ENCODE results near the gene ATP5PO. TPM values are rescaled to one million over a fixed set of nuclear protein-coding genes. Genes with fewer than 3 reads are reported as not detected.

The ATP5PO gene, protein sequence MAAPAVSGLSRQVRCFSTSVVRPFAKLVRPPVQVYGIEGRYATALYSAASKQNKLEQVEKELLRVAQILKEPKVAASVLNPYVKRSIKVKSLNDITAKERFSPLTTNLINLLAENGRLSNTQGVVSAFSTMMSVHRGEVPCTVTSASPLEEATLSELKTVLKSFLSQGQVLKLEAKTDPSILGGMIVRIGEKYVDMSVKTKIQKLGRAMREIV
- 100 to 1,000 TPM; 208 to 210 TPM for total RNA-seq

DNA sequence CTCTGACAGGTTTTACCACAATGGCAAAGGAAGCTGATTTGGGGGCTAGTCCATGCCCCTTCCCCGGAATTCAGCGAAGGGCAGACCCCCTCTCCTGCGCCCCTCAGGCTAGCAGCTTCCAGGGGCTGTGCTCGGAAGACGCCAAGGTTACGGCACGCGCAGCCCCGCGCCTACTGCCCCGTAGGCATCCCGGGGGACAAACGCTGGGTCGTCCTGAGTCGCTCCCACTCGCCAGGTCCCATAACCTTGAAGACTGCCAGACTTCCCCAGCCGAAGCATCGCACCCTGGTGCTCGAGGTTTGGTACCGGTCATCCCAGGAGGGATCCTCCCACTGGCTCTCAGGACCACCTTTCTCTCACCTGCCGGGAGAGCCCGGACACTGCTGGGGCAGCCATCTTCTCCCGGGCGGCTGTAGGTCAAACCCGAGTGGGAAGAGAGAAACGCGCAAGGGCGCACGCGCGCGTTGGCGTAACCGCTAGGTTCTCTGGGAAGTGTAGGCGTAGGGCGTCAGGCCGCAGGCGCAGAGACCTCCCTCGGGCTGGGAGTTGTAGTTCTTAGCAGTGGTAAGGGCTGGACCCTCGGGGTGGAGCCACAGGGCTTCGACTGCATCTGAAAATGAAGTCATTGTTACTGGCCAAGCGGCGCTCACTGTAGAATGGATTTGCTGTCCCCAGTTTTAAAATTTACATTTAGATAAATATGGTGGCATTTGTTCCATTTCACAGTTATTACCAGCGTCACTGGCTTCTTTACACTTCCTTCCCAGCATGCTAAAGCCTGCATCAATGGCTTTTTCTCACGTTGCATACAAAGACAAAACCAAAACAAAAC, at the start of gene ATP5PO:
ATP5PO (minus strand) TSS at position 437 of the 832 bp plus-strand sequence; CDS start at position 396, 41 bp downstream.
- POLR2A ChIA-PET = interaction anchor here (0.7 to 1.3 kb wide), 3 partner anchors 16 to 432 kb away, joined by 3 to 6 read pairs (median 3); no protein-coding TSS in a partner anchor
- DNase-seq = peak; percentile 98

DNA sequence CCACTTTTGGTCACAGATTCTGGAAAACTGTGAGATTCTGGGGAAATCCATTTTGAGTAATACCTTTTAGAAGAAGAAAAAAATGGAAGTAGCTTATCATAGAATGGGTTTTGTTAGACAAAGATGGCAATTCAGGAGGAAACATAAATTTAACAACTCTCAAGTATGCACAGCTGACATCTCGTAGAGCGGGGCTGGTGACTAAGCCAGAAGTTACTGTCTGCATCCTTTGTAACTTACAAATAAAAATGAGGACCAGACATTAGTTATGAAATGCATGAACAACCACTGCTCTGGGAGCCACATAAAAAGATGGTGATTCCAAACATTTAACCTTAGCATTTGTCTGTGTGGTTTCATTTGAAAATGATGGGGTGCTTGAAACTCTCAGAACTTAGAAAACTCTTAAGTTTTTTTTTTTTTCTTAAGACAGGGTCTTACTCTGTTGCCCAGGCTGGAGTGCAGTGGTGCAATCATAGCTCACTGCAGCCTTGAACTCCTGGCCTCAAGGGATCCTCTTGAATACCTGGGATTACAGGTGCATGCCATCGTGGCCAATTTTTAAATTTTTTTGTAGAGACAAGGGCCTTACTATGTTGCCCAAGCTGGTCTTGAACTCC, 49.2 kb upstream of the ATP5PO start:
- ChIA-PET POLR2A (no interaction called here), CTCF (interaction anchor here (0.6 to 0.7 kb wide), 2 partner anchors 41 to 383 kb away, joined by 3 read pairs; no protein-coding TSS in a partner anchor)
- DNase-seq = no peak
- intact Hi-C loops (cut with micrococcal nuclease) = no loop called here
- no peak overlapping the region for H3K27ac Mint-ChIP-seq
- no peak overlapping the region for H3K4me3 Mint-ChIP-seq
- peaks cover 4% of the 10 kb centered on the region for H3K9me3 Mint-ChIP-seq
- peaks cover 26% of the 10 kb centered on the region for H3K36me3 Mint-ChIP-seq
- H3K4me1 Mint-ChIP-seq (ENCODE audit: low read depth) = peaks cover 14% of the 10 kb centered on the region
- no peaks in the 10 kb centered on the region for H3K27me3 Mint-ChIP-seq

More for the DNA sequence above, at the start of gene ATP5PO:
- Mint-ChIP-seq H3K4me3 (peak within 1 kb of the TSS; percentile 99), H3K4me1 (ENCODE audit: low read depth) (peaks cover 28% of the 10 kb centered on the region), H3K36me3 (peaks cover 25% of the 10 kb centered on the region), H3K27me3 (no peaks in the 10 kb centered on the region), H3K9me3 (no peaks in the 10 kb centered on the region), H3K27ac (peak within 1 kb of the TSS; percentile 93)
- intact Hi-C loops (cut with micrococcal nuclease) = loop anchor here (1.0 to 5.0 kb wide), 4 partner anchors 273 to 702 kb away; partner anchors contain the start of genes GART, ITSN1, RCAN1 and SON
- CTCF ChIA-PET = interaction anchor here (2.3 kb wide), 1 partner anchor 8 kb away, joined by 15 read pairs; no protein-coding TSS in a partner anchor

DNA sequence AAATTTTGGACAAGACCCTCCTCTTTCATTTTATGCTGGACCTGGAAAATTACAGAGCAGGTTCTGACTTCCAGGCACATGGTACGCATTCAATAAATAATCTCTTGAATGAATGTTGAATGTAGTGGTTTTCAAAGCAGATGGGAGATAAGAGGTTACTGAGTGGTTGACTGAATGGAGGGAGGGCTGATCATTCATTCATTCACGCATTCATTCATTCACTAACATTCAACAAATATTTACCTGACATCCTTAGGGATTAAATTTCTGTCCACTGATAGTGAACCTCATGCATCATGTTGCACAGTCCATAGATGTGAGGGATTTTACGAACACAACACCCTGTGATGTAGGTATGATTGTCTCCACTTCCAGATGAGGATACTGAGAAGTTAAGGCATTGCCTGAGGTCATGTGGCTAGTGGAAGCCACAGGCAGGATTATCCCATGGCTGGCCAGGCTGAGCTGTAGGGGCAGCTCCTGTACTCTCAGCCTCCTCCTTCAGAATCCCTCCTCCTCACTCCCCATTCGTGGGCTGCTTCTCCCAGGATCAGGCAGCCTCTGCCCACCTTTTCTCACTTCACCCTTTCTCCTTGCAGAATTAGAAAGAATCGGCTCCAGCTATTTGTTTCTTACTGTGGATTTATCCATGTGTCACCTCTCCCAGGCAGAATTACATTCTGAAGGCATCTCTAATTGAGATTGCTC, 48.4 kb upstream of the ATP5PO start:
- ChIA-PET POLR2A (interaction anchor here (0.5 to 1.2 kb wide), 2 partner anchors 15 to 16 kb away, joined by 3 to 5 read pairs; no protein-coding TSS in a partner anchor), CTCF (interaction anchor here (0.6 to 0.9 kb wide), 3 partner anchors 40 to 384 kb away, joined by 3 read pairs; no protein-coding TSS in a partner anchor)
- no peak for DNase-seq
- intact Hi-C loops (cut with micrococcal nuclease) = no loop called here
- no peaks in the 10 kb centered on the region for H3K27me3 Mint-ChIP-seq
- H3K9me3 Mint-ChIP-seq = peaks cover 11% of the 10 kb centered on the region
- peaks cover 27% of the 10 kb centered on the region for H3K36me3 Mint-ChIP-seq
- peaks cover 14% of the 10 kb centered on the region for H3K4me1 Mint-ChIP-seq (ENCODE audit: low read depth)
- no peak overlapping the region for H3K4me3 Mint-ChIP-seq
- no peak overlapping the region for H3K27ac Mint-ChIP-seq

DNA sequence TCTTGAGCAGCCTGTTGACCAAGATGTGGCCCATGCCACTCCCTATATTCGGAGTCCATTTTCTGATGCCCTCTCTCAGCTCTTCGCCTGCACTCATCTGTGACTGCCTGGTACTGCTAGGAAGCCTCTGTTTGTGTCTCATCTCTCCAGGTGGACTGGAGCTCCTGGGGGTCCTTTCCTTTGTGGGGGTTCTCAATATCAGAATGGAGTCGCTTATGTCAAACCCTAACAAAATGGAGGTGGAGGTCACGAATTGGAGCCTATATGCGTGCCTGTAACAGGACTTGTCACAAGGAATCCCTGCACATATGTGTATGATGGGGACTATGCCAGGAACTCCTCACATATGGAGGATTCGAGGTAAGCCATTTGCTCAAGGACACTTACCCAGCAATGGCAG, 46.7 kb upstream of the ATP5PO start:
- ChIA-PET CTCF (interaction anchor here (0.8 to 1.2 kb wide), 2 partner anchors 21 to 38 kb away, joined by 3 to 4 read pairs; no protein-coding TSS in a partner anchor), POLR2A (no interaction called here)
- DNase-seq = no peak
- intact Hi-C loops (cut with micrococcal nuclease) = no loop called here
- Mint-ChIP-seq H3K9me3 (peaks cover 20% of the 10 kb centered on the region), H3K27me3 (no peaks in the 10 kb centered on the region), H3K4me1 (ENCODE audit: low read depth) (peaks cover 16% of the 10 kb centered on the region), H3K36me3 (peaks cover 33% of the 10 kb centered on the region), H3K27ac (no peak overlapping the region), H3K4me3 (no peak overlapping the region)

DNA sequence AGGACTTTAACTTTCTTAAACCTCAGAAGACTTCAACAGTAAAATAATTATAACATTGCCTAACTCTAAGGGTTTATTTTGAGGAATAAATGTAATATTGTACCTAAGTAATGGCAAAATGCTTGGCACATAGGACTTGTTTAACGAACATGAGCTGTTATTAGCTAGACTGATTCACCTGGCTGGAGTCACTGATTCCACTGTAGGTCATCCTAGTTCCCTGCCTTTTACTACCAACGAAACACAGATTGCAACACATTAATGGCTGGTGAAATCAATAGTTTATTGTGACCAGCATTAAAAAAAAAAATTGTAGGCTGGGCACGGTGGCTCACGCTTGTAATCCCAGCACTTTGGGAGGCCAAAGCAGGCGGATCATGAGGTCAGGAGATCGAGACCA, 45.5 kb upstream of the ATP5PO start:
- DNase-seq = no peak
- Mint-ChIP-seq H3K27ac (no peak overlapping the region), H3K4me3 (no peak overlapping the region), H3K27me3 (no peaks in the 10 kb centered on the region), H3K4me1 (ENCODE audit: low read depth) (peaks cover 19% of the 10 kb centered on the region), H3K9me3 (peaks cover 20% of the 10 kb centered on the region), H3K36me3 (peaks cover 30% of the 10 kb centered on the region)
- intact Hi-C loops (cut with micrococcal nuclease) = no loop called here
- ChIA-PET POLR2A (interaction anchor here (1.6 kb wide), 1 partner anchor 28 kb away, joined by 3 read pairs; no protein-coding TSS in a partner anchor), CTCF (interaction anchor here (1.2 kb wide), 1 partner anchor 37 kb away, joined by 4 read pairs; no protein-coding TSS in a partner anchor)

DNA sequence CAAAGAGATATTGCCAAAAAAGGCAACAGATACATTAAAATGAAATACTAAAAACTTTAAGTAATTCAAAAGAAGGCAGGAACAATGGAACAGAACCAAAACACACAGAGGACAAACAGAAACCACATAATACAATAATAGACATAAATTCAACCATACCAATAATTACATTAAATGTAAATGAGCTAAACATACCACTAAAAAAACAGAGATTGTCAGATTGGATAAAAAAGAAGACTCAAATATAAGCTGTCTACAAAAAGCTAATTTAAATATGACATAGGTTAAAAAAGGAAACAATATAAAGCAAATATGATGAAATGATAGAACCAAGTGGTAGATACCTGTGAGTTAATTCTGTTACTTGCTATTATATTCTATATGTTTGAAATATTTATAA, 44.1 kb upstream of the ATP5PO start:
- ChIA-PET POLR2A (interaction anchor here (1.2 to 1.6 kb wide), 3 partner anchors 11 to 26 kb away, joined by 3 to 7 read pairs (median 3); no protein-coding TSS in a partner anchor), CTCF (interaction anchor here (0.8 kb wide), 1 partner anchor 9 kb away, joined by 5 read pairs; no protein-coding TSS in a partner anchor)
- Mint-ChIP-seq H3K4me1 (ENCODE audit: low read depth) (peaks cover 27% of the 10 kb centered on the region), H3K9me3 (peaks cover 20% of the 10 kb centered on the region), H3K27ac (no peak overlapping the region), H3K27me3 (no peaks in the 10 kb centered on the region), H3K36me3 (peaks cover 30% of the 10 kb centered on the region), H3K4me3 (no peak overlapping the region)
- intact Hi-C loops (cut with micrococcal nuclease) = no loop called here
- DNase-seq = no peak

DNA sequence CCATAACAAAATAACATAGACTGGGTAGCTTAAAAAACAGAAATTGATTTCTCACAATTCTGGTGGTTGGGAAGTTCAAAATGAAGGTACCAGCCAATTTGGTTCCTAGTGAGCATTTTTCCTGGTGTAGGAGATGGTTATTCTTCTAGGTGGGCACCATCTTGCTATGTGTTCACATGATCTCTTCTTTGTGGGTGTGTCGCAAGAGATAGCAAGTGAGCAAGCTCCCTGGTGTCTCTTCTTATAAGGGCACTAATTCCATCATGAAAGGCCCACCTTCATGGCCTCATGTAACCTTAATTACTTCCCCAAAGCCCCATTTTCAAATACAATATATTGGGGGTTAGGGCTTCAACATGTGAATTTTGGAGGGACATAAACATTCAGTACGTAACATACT, 38.8 kb upstream of the ATP5PO start:
- peaks cover 20% of the 10 kb centered on the region for H3K36me3 Mint-ChIP-seq
- H3K27me3 Mint-ChIP-seq = no peaks in the 10 kb centered on the region
- POLR2A ChIA-PET = interaction anchor here (1.0 kb wide), 1 partner anchor 18 kb away, joined by 3 read pairs; no protein-coding TSS in a partner anchor
- H3K9me3 Mint-ChIP-seq = peaks cover 11% of the 10 kb centered on the region
- H3K4me1 Mint-ChIP-seq (ENCODE audit: low read depth) = peaks cover 57% of the 10 kb centered on the region
- no peak for DNase-seq
- H3K4me3 Mint-ChIP-seq = no peak overlapping the region
- CTCF ChIA-PET = interaction anchor here (0.6 to 1.3 kb wide), 3 partner anchors 14 to 139 kb away, joined by 4 to 5 read pairs (median 5); no protein-coding TSS in a partner anchor
- no peak overlapping the region for H3K27ac Mint-ChIP-seq
- intact Hi-C loops (cut with micrococcal nuclease) = no loop called here

DNA sequence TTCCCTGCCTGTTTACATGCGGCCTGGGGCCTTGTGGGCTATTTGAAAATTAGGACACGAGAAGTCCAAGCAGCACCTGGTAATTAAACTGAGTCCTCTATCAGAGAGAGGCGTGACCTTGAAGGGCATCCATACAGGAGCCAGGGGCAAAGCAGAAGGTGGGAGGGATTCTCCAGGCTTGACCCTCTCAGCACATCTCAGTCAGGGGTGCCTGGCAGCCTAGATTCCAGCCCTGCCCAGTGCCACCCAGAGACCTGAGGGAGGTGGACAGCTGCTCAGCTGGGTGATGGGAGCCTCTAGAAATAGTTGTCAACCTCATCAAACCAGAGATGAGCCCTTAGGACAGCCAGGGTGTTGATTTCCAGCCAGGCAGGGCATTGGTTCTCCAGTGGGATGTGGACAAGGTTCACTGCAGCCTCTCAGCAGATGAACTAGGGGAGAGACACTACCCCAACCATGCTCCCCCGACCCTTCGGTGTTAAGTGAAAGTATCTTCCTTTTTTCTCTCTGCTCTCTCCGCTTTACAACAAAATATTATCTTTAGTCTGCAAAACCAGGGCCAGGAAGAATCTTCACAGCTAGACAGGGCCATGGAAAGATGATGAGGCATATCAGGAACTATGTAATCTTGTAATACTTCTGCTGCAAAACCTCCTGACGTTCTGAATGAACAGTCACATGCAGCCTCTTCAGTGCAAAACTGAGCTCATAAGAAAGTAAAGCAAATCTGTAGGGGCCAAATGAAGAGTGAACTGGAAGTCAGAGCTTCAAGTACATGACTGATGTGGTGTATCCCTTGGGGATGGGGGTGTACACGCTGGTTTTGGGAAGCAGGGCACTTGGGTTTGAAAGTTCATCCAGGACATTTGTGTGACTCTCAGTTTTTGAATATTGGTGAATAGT, 35.9 kb upstream of the ATP5PO start:
- Mint-ChIP-seq H3K4me3 (peak overlapping the region; percentile 5), H3K27me3 (peaks cover 4% of the 10 kb centered on the region), H3K9me3 (no peaks in the 10 kb centered on the region), H3K36me3 (peaks cover 19% of the 10 kb centered on the region), H3K27ac (peak overlapping the region; percentile 80), H3K4me1 (ENCODE audit: low read depth) (peaks cover 73% of the 10 kb centered on the region)
- ChIA-PET CTCF (interaction anchor here (1.0 to 1.2 kb wide), 2 partner anchors 25 to 27 kb away, joined by 4 read pairs; no protein-coding TSS in a partner anchor), POLR2A (interaction anchor here (0.5 to 7.1 kb wide), 3 partner anchors 14 to 25 kb away, joined by 3 to 148 read pairs (median 3); no protein-coding TSS in a partner anchor)
- peak; percentile 31 for DNase-seq
- intact Hi-C loops (cut with micrococcal nuclease) = no loop called here

DNA sequence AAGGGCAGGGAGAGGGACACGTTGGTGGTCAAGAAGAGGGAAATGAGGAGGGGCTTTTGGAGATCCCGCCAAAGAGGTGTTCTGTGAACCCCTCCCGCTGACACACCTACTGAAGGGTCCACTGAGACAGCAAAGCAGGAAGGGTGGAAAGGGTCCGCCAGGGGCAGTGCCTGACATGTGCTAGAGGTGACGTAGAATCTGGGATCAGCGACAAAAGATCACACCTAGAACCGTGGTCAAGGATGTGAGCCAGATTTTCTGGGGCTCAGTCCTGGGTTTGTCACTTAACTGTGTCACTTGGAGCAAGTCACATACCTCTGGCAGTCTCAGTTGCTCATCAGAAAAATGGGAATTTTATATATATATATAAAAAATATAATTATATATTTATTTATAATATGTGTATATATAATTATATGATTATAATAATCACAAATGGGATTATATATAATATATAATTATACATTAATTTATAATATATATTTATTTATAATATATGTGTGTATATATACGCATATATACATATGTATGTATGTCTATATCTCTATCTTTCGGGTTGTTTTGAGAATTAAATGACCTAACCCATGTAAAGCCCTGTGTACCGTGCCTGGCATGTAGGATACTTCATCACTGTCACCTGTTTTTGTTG, 35.0 kb upstream of the ATP5PO start:
- Mint-ChIP-seq H3K4me3 (peak overlapping the region; percentile 62), H3K36me3 (peaks cover 19% of the 10 kb centered on the region), H3K4me1 (ENCODE audit: low read depth) (peaks cover 73% of the 10 kb centered on the region), H3K9me3 (no peaks in the 10 kb centered on the region), H3K27ac (peak overlapping the region; percentile 97), H3K27me3 (peaks cover 4% of the 10 kb centered on the region)
- CTCF ChIA-PET = interaction anchor here (0.6 to 4.7 kb wide), 6 partner anchors 18 to 397 kb away, joined by 3 to 34 read pairs (median 8); partner anchors contain the start of genes MRPS6 and SLC5A3
- DNase-seq = peak; percentile 51
- POLR2A ChIA-PET = interaction anchor here (1.0 to 7.1 kb wide), 9 partner anchors 15 to 154 kb away, joined by 3 to 148 read pairs (median 20); partner anchors contain the start of genes MRPS6 and SLC5A3
- intact Hi-C loops (cut with micrococcal nuclease) = no loop called here

All from activated CD4-positive, alpha-beta memory T cell treated with anti-CD3 and anti-CD28 coated beads for 36 hours (primary cell).